Measurements from ENCODE around the gene RPUSD4. TPM values are rescaled to one million over a fixed set of nuclear protein-coding genes. Genes with fewer than 3 reads are reported as not detected.

Gene RPUSD4
- total and polyA plus RNA-seq, 10 of the 15 experiments (the other 5 are each of a cell fraction or from before 2014, with no cell fraction given) = 24.5 to 47.6 (median 31.7) TPM

GRCh38 chr11:126232683-126233082 lies 21.2 kb upstream of the RPUSD4 start (continued):
- TF ChIP-seq RUNX3 (IDR thresholded peaks at IDR 0.05; ENCODE audit: low read length) (no peak), NR2C1 (IDR thresholded peaks at IDR 0.05) (no peak), HDAC2 (IDR thresholded peaks at IDR 0.05) (no peak), SPI1 (IDR thresholded peaks at IDR 0.05; ENCODE audit: borderline replicate concordance, insufficient read depth, low read depth, low read length) (no peak), NFXL1 (IDR thresholded peaks at IDR 0.05; ENCODE audit: borderline replicate concordance) (no peak)

GRCh38 chr11:126231725-126232459 lies 20.4 kb upstream of the RPUSD4 start:
- Histone ChIP-seq H3K4me1 (ENCODE audit: control insufficient read depth, insufficient read depth, low read length) (no peaks in the 10 kb centered on the region), H3K9ac (ENCODE audit: control insufficient read depth, insufficient read depth, low read length) (no peak overlapping the region), H4K20me1 (ENCODE audit: control insufficient read depth, insufficient read depth) (no peaks in the 10 kb centered on the region), H3K27ac (ENCODE audit: control insufficient read depth, insufficient read depth) (no peak overlapping the region), H3K79me2 (ENCODE audit: control insufficient read depth, insufficient read depth, low read length) (no peaks in the 10 kb centered on the region), H3K27me3 (replicated peaks in 1 of 2; ENCODE audit: control insufficient read depth in 2 of 2, insufficient read depth in 2 of 2, low read length in 1 of 2) (no peaks in the 10 kb centered on the region), H3K4me3 (no peak overlapping the region), H2AFZ (ENCODE audit: control insufficient read depth, low read depth, low read length) (no peak overlapping the region), H3K9me3 (replicated peaks; ENCODE audit: control insufficient read depth, insufficient read depth, low read length) (no peaks in the 10 kb centered on the region), H3K36me3 (ENCODE audit: control insufficient read depth in 2 of 2, insufficient read depth in 2 of 2, low read length in 1 of 2) (peaks cover 2 to 4% of the 10 kb centered on the region in 2 experiments; a peak in 3 of 4 replicates), H3K4me2 (ENCODE audit: control insufficient read depth, insufficient read depth) (no peak overlapping the region)
- WGBS (ENCODE audit: insufficient coverage, insufficient replicate concordance, low lambda C conversion rate, missing lambda C conversion rate) = 74% methylated on average over 6 of the region's 6 CpGs
- CTCF ChIA-PET = interaction anchor here (0.8 kb wide), 1 partner anchor 249 kb away, joined by 4 read pairs; no protein-coding TSS in a partner anchor
- POLR2A ChIA-PET = interaction anchor here (1.5 kb wide), 1 partner anchor 11 kb away, joined by 3 read pairs; no protein-coding TSS in a partner anchor
- in situ Hi-C loops (cut with MboI) = no loop called here
- SMC1A ChIA-PET (ENCODE audit: uncharacterized antibody, unreplicated experiment) = no interaction called here
- intact Hi-C loops (cut with micrococcal nuclease; ENCODE audit: unreplicated experiment) = no loop called here
- FAIRE-seq (no peak), ATAC-seq (no peak), DNase-seq (ENCODE audit: low read depth, low spot score) (no peak)
- RAD21 ChIA-PET (ENCODE audit: unreplicated experiment) = no interaction called here
- TF ChIP-seq SMAD5 (IDR thresholded peaks at IDR 0.05; ENCODE audit: low read depth) (no peak), E2F8 (IDR thresholded peaks at IDR 0.05; ENCODE audit: low read depth, partially characterized antibody) (no peak), SIX5 (IDR thresholded peaks at IDR 0.05; ENCODE audit: low read depth, low read length, severe bottlenecking) (no peak), POLR2AphosphoS2 (IDR thresholded peaks at IDR 0.05; ENCODE audit: low read depth, low read length) (no peak), HCFC1 (IDR thresholded peaks at IDR 0.05; ENCODE audit: low read length) (no peak), CHD1 (IDR thresholded peaks at IDR 0.05; ENCODE audit: low read depth, low read length) (no peak)
- BruUV-seq (replicated peaks) = no TSS peak

Data from GM12878 (cell line).